SK-N-MC (cell line): ENCODE measurements around the gene RNF227.

Experiments used
- EZH2 ChIP-seq: fragments of 200-600 bp; sonication (generic); IDR thresholded peaks from one replicate; pipeline ENCODE4 v1.6.1; 2017; ENCODE audit warnings: antibody characterized with exemption
- POLR2AphosphoS5 ChIP-seq: IDR thresholded peaks from 2 replicates; pipeline ENCODE4 v1.6.1; 2012; ENCODE audit warnings: mild to moderate bottlenecking, low read depth, low read length, borderline replicate concordance

DNA sequence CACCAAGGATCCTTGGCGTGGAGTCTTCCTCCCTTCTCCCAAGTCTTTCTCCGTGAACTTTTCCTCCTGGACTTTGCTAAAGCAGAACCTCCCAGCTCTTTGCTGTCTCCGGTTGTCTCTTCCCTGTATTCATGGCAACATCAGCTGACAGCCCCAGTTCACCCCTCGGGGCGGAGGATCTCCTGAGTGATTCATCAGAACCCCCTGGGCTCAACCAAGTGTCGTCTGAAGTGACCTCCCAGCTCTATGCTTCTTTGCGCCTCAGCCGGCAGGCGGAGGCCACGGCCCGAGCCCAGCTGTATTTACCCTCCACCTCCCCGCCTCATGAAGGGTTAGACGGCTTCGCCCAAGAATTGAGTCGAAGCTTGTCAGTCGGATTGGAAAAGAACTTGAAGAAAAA is 16.9 kb upstream of the RNF227 start:
- TF ChIP-seq POLR2AphosphoS5 (no peak), EZH2 (no peak)
